ENCODE data around the gene P2RX2. TPM values are rescaled to one million over a fixed set of nuclear protein-coding genes. Genes with fewer than 3 reads are reported as not detected.

P2RX2 gene
- total and polyA plus RNA-seq, 2 donors (not counting 1 experiment from before 2014, with no cell fraction given) = not detected

DNA sequence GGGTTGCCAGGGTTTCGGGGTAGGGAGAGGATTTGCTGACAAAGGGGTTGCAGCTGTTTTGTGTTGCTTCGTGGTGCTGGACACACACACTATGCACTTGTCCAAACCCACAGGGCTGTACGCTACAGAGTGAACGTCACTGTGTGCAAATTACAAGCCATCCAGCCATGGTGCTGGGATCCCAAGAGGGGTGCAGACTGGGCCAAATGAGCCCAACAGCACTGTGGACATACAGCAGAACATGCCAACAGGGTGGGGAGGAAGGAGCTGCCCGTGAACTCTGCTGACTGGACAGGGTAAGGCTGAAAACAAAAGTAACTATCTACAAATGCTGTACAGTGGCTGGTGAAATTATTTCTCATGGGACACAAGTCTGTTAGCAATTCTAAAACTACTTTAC is 43.4 kb downstream of the P2RX2 start:
- Histone ChIP-seq H3K27me3 (ENCODE audit: control insufficient read depth, insufficient read depth, low read length) (no peaks in the 10 kb centered on the region), H3K4me3 (replicated peaks in 1 of 4; ENCODE audit: control extremely low read depth in 1 of 4, insufficient read depth in 1 of 4, low read depth in 3 of 4, low read length in 4 of 4) (no peak overlapping the region), H3K9me3 (ENCODE audit: control insufficient read depth, insufficient read depth, low read depth, low read length) (no peaks in the 10 kb centered on the region), H3K79me2 (ENCODE audit: control insufficient read depth, insufficient read depth, low read length) (no peaks in the 10 kb centered on the region), H3K9ac (ENCODE audit: insufficient read depth, low read length) (no peak overlapping the region), H4K20me1 (ENCODE audit: control insufficient read depth, extremely low read depth, insufficient read depth, low read length) (no peaks in the 10 kb centered on the region), H2AFZ (ENCODE audit: low read length) (no peak overlapping the region), H3K36me3 (ENCODE audit: control insufficient read depth, insufficient read depth, low read length) (peaks cover 23% of the 10 kb centered on the region), H3K4me2 (ENCODE audit: extremely low read depth, insufficient read depth, low read length) (no peak overlapping the region), H3K27ac (ENCODE audit: insufficient read depth, low read length) (no peak overlapping the region), H3K4me1 (ENCODE audit: control insufficient read depth, extremely low read depth, insufficient read depth, low read length) (no peaks in the 10 kb centered on the region)
- no peak for DNase-seq (ENCODE audit: low read depth in 2 of 2)
- TF ChIP-seq EZH2 (IDR thresholded peaks at IDR 0.05; ENCODE audit: low read length, missing control alignments) (no peak), CTCF (conservative IDR thresholded peaks at IDR 0.05 in 1 of 2, IDR thresholded peaks at IDR 0.05 in 1 of 2; ENCODE audit: low read depth in 1 of 2, low read length in 2 of 2) (no peak)

DNA sequence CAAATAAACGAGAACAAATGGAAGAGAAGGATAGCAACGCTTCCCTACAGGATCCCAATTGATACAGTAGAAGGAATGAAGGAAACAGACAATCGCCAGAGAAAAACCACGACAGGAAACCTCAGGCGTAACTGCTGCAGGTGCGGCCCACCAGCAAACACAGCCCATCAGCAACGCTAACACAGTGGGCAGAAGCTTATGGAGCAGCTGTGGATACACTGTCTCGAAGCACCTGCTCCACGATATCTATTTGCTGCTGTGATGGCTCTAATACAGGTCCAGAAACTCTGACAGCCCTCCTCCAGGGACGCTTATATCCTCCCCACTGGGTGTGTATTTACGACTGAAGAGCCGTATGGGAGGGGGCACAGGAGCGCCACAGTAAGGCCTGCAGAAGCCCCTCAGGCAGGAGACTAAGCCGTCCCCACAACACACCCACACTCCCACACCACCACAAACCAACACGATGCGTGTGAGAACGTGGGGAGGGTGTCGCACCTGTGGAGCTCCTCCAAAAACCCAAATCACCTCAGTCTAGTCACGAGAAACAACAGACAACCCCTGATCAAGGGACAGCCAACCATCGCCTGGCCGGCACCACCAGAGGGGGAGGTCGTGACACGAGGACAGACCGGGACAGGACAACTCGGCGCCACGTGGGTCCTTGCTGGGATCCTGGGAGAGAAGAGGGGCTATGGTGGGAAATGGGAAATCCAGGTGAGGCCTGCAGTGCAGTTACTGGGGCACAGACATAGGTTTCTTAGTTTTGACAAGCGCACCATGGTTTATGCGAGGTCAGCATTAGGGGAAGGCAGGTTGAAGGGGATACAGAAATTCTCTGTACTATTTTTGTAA is 44.6 kb downstream of the P2RX2 start:
- Histone ChIP-seq H3K36me3 (ENCODE audit: control insufficient read depth, insufficient read depth, low read length) (peaks cover 25% of the 10 kb centered on the region), H3K79me2 (ENCODE audit: control insufficient read depth, insufficient read depth, low read length) (no peaks in the 10 kb centered on the region), H4K20me1 (ENCODE audit: control insufficient read depth, extremely low read depth, insufficient read depth, low read length) (no peaks in the 10 kb centered on the region), H2AFZ (ENCODE audit: low read length) (no peak overlapping the region), H3K4me1 (ENCODE audit: control insufficient read depth, extremely low read depth, insufficient read depth, low read length) (no peaks in the 10 kb centered on the region), H3K4me2 (ENCODE audit: extremely low read depth, insufficient read depth, low read length) (no peak overlapping the region), H3K9ac (ENCODE audit: insufficient read depth, low read length) (no peak overlapping the region), H3K9me3 (ENCODE audit: control insufficient read depth, insufficient read depth, low read depth, low read length) (no peaks in the 10 kb centered on the region), H3K27me3 (ENCODE audit: control insufficient read depth, insufficient read depth, low read length) (no peaks in the 10 kb centered on the region), H3K27ac (ENCODE audit: insufficient read depth, low read length) (no peak overlapping the region), H3K4me3 (replicated peaks in 1 of 4; ENCODE audit: control extremely low read depth in 1 of 4, insufficient read depth in 1 of 4, low read depth in 3 of 4, low read length in 4 of 4) (no peak overlapping the region)
- no peak for DNase-seq (ENCODE audit: low read depth in 2 of 2)
- TF ChIP-seq EZH2 (IDR thresholded peaks at IDR 0.05; ENCODE audit: low read length, missing control alignments) (no peak), CTCF (conservative IDR thresholded peaks at IDR 0.05 in 1 of 2, IDR thresholded peaks at IDR 0.05 in 1 of 2; ENCODE audit: low read depth in 1 of 2, low read length in 2 of 2) (no peak)

DNA sequence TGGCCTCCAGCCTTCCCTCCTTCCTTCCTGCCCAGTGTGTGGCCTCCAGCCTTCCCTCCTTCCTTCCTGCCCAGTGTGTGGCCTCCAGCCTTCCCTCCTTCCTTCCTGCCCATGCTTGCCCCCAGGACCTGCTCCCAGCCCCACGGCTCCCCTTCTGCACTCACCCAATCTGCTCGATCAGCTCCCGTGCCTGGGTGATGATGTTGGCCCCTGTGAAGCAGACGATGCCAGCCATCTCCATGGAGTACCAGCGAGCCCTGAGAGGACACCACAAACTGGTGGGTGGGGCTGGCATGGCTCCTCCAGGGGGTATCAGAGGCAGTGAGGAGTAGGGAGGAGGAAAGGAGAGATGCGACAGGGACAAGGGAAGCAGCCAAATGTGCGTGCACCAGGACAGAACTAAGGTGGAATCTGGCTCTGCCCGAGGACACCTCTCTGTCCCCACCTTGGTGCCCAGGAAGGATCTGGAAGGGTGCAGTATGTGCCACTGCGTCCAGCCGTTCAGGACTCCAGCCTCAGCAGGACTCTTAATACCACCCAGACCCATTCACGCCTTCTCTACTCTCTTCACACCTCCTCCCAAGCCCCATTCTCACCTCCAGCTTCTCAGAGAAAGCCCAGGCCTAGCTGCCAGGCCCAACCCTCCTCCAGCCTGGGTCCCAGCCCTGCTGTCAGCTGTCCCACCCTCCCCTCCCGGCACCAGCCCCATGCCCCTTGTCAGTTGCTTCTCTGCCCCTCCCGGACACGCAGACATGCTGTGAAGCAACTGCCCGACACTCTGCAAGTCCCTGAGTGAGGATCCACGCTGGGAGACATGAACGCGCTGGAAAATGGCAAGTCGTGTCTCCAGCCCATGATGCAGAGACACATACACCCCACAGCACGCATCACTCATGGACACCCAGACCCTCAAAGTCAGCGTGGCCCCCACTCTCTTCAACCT is 45.9 kb downstream of the P2RX2 start:
- Histone ChIP-seq H3K9ac (ENCODE audit: insufficient read depth, low read length) (no peak overlapping the region), H3K79me2 (ENCODE audit: control insufficient read depth, insufficient read depth, low read length) (no peaks in the 10 kb centered on the region), H4K20me1 (ENCODE audit: control insufficient read depth, extremely low read depth, insufficient read depth, low read length) (no peaks in the 10 kb centered on the region), H3K4me2 (ENCODE audit: extremely low read depth, insufficient read depth, low read length) (no peak overlapping the region), H3K27me3 (ENCODE audit: control insufficient read depth, insufficient read depth, low read length) (no peaks in the 10 kb centered on the region), H3K4me3 (replicated peaks in 1 of 4; ENCODE audit: control extremely low read depth in 1 of 4, insufficient read depth in 1 of 4, low read depth in 3 of 4, low read length in 4 of 4) (no peak overlapping the region), H3K9me3 (ENCODE audit: control insufficient read depth, insufficient read depth, low read depth, low read length) (no peaks in the 10 kb centered on the region), H2AFZ (ENCODE audit: low read length) (no peak overlapping the region), H3K4me1 (ENCODE audit: control insufficient read depth, extremely low read depth, insufficient read depth, low read length) (no peaks in the 10 kb centered on the region), H3K27ac (ENCODE audit: insufficient read depth, low read length) (no peak overlapping the region), H3K36me3 (ENCODE audit: control insufficient read depth, insufficient read depth, low read length) (peaks cover 23% of the 10 kb centered on the region)
- TF ChIP-seq CTCF (conservative IDR thresholded peaks at IDR 0.05 in 1 of 2, IDR thresholded peaks at IDR 0.05 in 1 of 2; ENCODE audit: low read depth in 1 of 2, low read length in 2 of 2) = no peak
- no peak for TF ChIP-seq EZH2 (IDR thresholded peaks at IDR 0.05; ENCODE audit: low read length, missing control alignments)
- no peak for DNase-seq (ENCODE audit: low read depth in 2 of 2)

Data from fibroblast of lung (primary cell).